NCI-H2227 (cell line): ENCODE measurements around the gene PHC2.

Experiments
- DNase-seq: peaks from one replicate; lab custom pipeline; 2025; ENCODE audit not compliant: unreplicated experiment; lab: John Stamatoyannopoulos, UW

PHC2 gene

DNA sequence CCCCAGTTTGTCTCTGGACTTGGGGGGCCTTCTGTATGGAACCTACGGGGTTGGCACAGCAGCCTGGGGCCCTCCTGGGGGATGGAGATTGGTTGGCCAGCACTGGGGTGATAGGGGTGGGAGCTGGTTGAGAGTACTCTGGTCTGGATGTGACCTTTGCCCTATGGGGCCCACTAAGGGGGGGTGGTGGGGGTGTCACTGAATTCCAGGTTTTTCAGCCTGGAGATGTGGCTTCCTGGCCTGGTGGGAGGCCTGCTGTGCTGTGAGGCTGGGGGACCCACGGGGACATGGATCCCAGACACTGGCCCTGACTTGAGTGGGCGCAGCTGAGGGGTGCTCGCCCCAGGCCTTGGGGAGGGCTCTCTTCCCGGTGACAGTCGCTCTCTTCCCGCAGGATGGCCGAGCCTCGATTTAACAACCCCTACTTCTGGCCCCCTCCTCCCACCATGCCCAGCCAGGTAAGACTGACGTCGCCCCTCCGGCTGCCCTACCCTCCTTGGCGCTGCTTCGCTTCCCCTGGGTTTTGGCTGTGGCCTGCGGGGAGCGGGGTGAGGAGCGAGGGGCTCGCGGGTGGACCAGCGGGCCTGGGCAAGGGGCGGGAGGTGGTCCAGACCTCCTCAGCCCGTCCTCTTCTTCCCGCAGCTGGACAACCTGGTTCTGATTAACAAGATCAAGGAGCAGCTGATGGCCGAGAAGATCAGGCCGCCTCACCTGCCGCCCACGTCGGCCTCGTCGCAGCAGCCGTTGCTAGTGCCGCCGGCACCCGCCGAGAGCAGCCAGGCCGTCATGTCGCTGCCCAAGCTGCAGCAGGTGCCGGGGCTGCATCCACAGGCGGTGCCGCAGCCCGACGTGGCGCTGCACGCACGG is 155.0 kb downstream of the PHC2 start:
- DNase-seq = no peak

- DNase-seq = no peak
Observed at GRCh38 chr1:33275195-33275594, 155.7 kb downstream of the PHC2 start.

DNA sequence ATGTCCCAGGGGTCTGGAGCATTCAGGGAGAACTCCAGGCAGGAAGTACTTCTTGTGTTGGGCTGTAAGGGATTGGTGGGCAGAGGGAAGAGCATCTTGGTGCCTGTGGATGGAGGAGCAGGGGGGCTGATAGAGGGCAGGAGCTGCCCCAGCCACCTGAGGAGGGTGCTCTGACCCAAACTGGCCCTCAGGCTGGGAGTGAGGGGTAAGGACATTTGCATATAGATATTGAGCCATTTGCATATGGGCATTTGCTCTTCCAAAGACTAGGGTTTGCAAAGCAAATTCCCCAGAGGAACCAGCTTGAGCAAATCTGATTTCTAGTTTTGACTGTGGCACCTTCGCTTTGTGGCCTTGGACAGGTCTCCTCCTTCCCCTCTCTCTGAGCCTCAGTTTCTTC is 156.4 kb downstream of the PHC2 start:
- no peak for DNase-seq

GRCh38 chr1:33273961-33274371 is 156.9 kb downstream of the PHC2 start:
- DNase-seq = no peak
